ENCODE measurements around the gene CXADR.

DNA sequence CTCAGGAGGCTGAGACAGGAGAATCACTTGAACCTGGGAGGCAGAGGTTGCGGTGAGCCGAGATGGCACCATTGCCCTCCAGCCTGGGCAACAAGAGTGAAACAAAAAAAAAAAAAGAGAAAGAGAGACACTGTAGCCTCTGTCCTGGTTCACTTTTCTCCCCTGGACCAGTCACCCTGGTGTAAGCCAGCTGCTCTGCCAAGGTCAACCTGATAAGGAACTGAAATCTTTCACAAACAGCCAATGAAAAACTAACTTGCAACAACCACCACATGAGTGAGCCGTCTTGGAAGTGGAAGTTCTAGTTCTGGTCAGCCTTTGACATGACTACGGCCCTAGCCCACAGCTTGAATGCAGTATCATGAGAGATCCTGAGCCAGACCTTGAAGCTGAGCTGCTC is 36.8 kb upstream of the CXADR start:
- TF ChIP-seq POLR2A (IDR thresholded peaks at IDR 0.05) (no peak), EP300 (IDR thresholded peaks at IDR 0.05) (no peak), POLR2AphosphoS5 (IDR thresholded peaks at IDR 0.05) (no peak)
- TF ChIP-seq, protein P1, sequence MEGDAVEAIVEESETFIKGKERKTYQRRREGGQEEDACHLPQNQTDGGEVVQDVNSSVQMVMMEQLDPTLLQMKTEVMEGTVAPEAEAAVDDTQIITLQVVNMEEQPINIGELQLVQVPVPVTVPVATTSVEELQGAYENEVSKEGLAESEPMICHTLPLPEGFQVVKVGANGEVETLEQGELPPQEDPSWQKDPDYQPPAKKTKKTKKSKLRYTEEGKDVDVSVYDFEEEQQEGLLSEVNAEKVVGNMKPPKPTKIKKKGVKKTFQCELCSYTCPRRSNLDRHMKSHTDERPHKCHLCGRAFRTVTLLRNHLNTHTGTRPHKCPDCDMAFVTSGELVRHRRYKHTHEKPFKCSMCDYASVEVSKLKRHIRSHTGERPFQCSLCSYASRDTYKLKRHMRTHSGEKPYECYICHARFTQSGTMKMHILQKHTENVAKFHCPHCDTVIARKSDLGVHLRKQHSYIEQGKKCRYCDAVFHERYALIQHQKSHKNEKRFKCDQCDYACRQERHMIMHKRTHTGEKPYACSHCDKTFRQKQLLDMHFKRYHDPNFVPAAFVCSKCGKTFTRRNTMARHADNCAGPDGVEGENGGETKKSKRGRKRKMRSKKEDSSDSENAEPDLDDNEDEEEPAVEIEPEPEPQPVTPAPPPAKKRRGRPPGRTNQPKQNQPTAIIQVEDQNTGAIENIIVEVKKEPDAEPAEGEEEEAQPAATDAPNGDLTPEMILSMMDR (IDR thresholded peaks at IDR 0.05), result no peak
